Measurements from ENCODE around the gene NOTUM.
A peak's percentile ranks its signal among the peaks of the same experiment; 100 is the strongest.
"Not testable (repeated sequence)": the region's sequence is repeated elsewhere in the genome, so short reads cannot be mapped to it uniquely, and the experiment has no call there.

NOTUM gene

DNA sequence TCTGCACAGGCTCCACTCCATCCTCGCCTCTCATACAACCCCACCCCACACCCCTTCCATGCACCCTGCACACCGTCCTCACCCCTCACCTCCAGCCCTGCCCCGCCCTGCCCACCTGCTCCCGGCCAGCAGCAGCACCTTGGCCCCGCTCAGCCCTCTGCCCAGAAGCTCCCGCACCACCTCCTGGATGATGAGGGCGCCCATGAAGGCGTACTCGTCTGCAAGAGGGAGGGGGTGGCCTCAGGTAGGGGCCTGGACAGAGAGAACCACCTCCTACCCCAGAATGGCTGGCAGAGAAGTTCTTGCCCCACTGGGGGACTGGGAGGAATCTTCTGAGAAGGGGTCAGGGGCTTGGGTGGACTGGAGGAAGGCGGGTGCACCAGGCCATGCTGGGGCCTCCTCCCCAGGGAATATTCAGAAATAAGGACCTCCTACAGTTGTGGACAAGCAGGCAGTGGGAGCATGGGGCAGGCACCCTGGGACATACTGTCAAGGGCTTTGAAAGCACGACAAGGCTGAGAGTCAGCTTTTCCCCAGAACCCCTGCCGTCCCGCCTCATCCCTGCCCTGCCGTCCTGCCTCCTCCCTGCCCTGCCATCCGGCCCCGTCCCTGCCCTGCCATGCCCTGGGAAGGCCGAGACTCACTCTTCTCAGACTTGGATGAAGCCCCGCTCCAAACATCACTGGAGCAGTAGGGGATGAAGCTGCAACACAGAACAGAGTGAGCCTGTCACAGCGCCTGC is 3.1 kb downstream of the NOTUM start:
- DNase-seq (ENCODE audit: low spot score) = no peak

DNA sequence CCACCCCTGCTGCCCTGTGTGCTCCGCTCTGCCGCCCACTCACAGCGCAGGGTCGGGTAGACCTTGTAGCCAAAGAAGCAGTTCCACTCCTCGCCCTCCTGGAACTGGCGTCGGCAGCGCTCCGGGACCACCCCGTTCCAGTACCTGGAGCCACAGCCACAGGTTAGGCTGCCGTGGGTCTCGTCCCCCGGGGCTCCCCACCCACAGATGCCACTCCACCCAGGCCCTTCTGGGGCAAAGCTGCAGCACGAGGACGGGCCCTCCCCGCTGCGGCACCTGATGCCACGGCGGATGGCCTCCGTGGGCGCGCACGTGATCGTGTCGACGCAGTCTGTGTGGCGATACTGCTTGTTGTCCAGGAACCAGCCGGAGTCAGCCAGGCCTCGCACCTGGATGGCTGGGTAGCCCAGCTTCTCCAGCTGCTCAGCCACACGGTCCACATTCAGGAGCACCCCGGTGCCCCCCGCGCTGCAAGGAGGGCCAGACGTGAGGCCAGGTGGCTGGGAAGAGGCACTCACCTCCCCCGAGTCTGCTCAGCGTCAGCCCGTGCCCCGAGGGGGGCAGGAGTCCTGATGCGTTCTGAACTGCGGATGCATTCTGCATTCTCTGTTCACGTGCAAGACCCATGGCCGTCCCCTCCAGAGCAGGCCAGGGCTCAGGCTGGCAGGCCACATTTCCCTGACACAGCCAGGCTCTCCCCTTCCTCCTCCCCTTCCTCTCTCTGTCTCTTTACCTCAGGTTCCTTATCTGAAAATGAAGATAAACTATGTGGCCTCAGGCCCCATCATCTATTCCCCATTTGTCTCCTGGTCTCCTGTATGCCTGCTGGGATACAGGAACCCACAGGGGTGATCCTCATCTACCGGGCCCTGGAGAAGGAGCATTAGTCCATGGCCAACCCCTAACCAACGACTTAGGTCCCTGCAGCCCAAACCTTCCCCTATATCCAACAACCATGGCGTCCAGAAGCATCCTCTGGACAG is 4.1 kb downstream of the NOTUM start:
- peak; percentile 48 for DNase-seq (ENCODE audit: low spot score)

DNA sequence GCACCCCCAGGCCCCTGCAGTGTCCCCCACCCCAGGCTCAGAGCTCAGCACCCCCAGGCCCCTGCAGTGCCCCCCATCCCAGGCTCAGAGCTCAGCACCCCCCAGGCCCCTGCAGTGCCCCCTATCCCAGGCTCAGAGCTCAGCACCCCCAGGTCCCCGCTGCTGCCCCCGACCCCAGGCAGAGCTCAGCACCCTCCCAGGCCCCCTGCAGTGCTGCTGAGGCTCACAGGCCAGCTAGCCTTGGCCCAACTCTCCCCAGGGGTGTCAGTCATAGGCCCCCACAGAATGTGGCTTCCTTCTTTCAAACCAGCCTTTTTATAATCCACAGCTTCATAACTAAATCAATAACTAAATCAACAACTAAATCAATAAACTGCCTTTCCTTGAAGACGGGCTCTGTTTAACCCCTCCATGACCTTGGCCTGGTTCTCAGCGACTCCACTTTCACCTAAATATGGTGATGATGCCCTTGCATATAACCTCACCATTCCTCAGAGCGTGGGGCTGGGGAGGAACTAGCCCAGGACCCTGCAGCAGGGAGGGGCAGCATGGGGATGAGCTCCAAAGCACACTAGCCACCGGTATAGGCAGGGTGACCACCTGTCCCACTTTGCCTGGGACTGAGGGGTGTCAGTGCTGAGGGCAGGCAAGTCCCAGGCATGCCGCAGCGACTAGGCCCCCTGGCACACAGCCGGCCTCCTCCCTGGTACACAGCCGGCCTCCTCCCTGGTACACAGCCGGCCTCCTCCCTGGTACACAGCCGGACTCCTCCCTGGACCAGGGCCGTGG is 5.0 kb downstream of the NOTUM start:
- no peak for DNase-seq (ENCODE audit: low spot score)

DNA sequence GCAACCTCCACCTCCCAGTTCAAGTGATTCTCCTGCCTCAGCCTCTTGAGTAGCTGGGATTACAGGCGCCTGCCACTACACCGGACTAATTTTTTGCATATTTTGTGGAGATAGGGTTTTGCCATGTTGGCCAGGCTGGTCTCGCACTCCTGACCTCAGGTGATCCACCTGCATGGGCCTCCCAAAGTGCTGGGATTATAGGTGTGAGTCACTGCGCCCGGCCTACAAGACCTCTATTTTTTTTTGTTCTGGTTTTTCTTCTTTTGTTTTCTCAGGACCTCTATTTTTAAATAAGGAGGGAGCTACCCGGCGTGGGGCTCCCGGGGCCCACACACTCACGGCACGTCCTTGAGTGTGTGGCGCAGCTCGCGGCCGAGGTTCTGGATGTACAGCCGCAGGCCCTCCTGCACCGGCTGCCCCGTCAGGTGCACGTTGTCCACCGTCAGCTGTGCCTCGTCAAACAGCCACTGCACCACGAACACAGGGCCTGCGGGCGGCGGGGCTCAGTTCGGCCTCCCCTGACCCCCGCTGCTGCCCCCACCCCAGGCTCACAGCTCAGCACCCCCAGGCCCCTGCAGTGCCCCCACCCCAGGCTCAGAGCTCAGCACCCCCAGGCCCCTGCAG is 5.8 kb downstream of the NOTUM start:
- no peak for DNase-seq (ENCODE audit: low spot score)

DNA sequence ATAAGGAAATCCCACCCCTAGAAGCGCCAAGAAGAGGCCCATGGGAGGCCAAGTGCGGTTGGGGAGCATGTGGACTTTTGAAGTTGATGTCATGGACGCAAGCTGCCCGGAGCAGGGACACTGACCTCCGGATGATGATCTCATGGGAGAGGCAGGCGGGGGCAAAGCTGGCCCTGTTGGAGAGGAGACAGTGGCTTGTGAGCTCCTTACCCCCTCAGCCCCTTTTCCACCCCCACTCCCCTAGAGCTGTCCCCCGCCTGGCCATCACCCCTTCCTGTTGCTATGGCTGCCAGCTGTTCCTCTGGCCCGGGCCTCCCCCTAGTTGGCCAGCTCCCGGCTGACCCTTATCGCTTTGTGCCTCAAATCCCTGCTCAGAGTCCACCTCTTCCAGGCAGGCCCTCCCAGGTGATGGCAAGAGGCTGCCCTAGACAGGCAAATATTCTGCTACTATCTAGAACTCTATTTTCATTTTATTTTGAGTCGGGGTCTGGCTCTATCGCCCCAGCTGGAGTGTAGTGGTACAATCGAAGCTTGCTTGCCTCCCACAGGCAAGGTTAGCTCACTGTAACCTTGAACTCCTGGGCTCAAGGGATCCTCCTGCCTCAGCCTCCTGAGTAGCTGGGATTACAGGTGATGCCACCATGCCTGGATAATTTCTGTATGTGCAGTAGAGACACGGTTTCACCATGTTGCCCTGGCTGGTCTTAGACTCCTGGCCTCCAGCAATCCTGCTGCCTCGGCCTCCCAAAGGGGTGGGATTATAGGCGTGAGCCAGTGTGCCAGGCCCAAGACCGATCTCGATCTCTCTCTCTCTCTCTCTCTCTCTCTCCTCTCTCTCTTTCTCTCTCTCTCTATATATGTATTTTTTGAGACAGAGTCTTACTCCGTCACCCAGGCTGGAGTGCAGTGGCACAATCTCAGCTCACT is 6.6 kb downstream of the NOTUM start:
- no peak for DNase-seq (ENCODE audit: low spot score)

DNA sequence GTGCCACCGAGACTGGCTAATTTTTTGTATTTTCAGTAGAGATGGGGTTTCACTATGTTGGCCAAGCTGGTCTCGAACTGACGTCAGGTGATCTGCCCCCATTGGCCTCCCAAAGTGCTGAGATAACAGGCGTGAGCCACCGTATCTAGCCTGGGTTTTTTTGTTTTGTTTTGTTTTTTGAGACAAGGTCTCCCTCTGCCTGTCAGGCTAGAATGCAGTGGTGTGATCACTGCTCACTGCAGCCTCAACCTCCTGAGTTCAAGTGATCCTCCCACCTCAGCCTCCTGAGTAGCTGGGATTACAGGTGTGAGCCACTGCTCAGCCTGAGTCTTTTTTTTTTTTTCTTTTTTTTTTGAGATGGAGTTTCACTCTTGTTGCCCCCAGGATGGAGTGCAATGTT is 7.5 kb downstream of the NOTUM start:
- not testable (repeated sequence) for DNase-seq (ENCODE audit: low spot score)

DNA sequence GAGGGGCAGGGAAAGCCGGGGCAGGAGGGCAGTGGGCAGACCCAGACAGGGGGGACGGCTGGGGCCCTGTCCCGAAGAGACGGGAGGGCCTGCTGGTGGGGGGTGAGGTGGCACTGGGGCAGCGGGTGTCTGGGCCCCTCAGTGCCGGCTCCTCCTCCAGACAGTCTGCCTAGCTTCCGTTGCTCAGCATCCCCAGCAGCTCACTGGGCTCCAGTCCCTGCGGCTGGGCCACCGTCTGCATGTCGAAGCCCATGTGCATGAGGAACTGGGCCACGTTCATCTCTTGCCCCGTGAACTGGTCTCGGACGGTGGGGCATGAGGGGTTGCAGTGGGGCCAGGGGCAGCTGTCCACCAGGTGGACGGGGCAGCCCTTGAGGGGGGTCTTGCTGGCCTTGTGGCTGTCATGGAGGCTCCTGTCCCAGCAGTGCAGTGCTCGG is 8.2 kb downstream of the NOTUM start:
- peak; percentile 52 for DNase-seq (ENCODE audit: low spot score)

DNA sequence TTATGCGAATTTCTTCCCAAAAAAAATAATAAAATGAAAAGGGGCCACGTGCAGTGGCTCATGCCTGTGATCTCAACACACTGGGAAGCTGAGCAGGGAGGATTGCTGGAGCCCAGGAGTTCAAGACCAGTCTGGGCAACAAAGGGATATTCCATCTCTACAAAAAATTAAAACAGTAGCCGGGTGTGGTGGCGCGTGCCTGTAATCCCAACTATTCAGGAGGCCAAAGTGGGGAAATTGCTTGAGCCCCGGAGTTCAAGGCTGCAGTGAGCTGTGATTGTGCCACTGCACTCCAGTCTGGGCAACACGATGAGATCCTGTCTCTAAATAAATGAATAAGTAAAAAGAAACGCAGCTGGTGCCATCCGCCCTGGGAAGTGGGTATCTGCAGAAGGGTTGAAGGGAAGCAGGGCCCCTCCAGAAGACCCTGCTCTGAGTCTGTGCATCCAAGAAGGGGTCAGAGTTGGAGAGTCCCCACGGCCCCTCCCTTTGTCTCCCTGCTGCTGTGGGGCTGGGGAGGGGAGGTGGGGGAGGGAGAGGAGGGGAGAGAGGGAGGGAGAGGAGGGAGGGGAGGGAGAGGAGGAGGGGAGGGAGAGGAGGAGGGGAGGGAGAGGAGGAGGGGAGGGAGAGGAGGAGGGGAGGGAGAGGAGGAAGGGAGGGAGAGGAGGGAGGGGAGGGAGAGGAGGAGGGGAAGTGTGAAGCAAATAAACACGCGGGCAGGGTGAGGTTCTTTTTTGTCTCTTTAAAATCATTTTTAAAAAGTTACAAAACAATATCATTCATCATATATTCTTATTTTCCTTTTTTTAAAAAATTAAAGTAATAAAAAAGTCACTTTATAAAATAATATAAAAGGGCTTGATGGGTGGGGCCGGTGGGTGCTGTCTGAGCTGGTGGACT is 9.0 kb downstream of the NOTUM start:
- DNase-seq (ENCODE audit: low spot score) = no peak

DNA sequence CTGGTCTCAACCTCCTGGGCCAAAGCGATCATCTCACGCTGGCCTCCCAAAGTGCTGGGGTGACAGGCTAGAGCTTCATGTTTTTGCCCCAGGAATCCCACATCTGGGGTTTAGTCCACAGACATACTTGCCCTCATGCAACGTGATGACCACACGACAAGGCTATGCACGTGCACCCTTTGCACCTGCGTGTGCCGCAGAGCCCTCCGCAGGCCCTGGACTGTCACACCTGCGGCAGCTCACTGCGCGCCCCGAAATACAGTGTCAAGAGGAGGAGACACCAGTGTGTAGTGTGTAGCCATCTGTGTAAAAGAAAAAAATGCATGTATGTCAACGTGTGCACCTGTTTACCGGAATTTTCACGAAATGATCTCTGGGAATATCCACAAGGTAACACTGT is 10.5 kb downstream of the NOTUM start:
- DNase-seq (ENCODE audit: low spot score) = no peak

DNA sequence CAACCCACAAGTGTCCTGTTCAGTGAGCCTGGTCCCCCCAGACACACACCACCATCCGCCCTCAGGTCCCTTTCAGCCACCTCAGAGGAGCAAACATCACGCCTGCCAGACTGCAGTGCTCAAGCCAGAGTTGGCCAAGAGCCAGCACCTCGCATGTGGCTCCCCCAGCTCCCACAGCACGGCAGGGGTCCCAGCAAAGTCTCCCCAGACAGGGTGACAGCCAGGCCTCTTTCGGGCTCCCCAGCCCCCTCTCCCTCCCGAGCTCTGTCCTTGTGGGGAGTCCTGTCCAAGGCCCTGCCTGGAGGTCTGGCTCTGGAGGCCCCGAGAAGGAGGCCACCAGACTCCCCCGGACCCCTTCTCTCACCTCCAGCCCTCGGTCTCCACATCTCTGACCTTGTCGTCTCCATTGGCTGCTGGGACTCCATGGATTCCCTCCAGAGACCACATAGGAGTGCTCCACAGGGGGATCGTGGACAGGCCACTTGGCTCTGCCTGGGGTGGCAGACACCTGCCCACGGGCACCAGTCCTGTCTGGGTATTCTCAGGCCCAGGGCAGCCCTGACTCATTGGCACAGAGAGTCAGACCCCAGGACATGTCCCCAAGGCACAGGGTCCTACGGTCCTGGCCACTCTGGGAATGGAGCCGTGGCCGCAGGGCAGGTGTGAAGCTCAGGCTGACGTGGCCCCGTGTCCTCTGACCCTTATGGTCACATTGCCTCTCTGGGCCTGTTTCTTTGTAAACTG is 12.2 kb downstream of the NOTUM start:
- DNase-seq (ENCODE audit: low spot score) = no peak

DNA sequence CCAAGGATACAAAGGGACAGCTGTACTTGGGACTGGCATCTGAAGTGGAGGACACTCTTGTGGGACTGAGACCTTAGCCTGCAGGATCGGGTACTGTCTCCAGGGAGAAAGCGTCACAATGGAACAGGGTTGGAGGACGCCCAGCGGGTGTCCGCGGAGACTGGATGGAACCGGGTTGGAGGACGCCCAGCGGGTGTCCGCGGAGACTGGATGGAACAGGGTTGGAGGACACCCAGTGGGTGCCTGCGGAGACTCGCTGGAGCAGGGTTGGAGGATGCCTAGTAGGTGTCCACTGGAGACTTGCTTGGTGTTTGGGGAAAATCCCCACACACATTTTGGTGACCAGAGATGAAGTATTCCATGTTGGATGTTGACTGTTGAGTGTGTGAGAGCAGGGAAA is 13.8 kb downstream of the NOTUM start, which contains the start of gene MYADML2:
MYADML2 (minus strand) TSS at position 45 of the 400 bp plus-strand sequence. CDS start 5,492 bp downstream, outside the sequence.
- DNase-seq (ENCODE audit: low spot score) = no peak

DNA sequence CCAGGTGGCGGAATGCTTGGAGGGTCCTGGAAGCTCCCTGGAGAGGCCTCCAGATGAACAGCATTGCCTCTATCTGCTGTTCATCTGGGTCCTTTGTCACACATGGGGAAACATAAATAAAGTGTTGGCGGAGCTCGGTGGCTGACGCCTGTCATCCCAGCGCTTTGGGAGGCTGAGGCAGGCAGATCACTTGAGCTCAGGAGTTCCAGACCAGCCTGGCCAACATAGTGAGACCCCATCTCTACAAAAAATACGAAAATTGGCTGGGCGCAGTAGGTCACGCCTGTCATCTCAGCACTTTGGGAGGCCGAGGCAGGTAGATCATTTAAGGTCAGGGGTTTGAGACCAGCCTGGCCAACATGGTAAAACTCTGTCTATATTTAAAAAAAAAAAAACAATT is 16.1 kb downstream of the NOTUM start:
- no peak for DNase-seq (ENCODE audit: low spot score)

DNA sequence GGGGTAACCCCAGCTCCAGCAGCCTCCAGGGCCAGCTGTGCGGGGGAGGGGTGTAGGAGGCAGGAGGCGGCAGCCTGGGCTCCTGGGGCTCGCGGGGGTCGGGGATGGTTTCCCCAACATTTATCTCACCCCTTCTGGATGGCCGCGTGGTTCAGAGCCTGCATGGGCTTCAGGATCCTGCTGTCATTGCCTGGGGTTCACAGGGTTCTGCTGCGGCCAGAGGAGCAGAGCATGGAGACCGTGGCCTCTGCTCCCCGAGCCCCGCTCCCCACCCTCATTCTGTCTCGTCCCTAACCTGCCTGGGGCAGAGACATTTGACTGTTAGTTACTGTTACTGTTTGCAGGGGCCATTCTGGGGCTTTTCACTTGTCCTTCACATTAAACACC is 18.8 kb downstream of the NOTUM start:
- no peak for DNase-seq (ENCODE audit: low spot score)

DNA sequence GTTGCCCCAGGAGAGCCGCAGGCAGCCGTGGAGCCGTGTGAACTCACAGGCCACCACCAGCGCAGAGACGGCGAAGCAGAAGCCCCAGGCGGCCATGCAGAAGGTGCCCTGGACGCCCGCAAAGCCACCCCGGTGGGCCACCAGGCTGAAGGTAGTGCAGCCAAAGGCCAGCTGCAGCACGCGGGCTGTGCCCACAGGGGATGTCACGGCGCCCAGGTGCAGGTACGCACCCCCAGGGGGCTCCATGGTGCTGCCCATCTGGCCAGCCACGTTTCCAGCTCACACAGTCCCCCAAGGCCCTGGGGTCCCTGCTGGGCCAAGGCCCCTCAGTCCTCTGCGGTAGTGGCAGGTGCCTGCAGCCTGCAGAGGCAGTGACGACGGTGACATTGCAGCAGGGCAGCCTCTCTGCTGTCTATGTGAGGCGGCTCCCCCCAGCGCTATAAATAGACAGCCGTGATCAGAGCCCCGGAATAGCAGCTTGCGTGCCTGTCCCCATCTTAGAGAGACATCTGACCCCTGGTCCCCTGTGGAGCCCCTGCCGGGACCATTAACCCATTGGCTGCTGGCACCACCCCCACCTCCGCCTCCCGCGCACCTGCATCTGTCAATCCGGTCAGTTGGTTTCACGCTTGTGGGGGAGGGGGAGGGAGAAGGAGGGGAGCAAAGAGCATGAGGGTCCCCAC is 19.4 kb downstream of the NOTUM start:
- DNase-seq (ENCODE audit: low spot score) = no peak

DNA sequence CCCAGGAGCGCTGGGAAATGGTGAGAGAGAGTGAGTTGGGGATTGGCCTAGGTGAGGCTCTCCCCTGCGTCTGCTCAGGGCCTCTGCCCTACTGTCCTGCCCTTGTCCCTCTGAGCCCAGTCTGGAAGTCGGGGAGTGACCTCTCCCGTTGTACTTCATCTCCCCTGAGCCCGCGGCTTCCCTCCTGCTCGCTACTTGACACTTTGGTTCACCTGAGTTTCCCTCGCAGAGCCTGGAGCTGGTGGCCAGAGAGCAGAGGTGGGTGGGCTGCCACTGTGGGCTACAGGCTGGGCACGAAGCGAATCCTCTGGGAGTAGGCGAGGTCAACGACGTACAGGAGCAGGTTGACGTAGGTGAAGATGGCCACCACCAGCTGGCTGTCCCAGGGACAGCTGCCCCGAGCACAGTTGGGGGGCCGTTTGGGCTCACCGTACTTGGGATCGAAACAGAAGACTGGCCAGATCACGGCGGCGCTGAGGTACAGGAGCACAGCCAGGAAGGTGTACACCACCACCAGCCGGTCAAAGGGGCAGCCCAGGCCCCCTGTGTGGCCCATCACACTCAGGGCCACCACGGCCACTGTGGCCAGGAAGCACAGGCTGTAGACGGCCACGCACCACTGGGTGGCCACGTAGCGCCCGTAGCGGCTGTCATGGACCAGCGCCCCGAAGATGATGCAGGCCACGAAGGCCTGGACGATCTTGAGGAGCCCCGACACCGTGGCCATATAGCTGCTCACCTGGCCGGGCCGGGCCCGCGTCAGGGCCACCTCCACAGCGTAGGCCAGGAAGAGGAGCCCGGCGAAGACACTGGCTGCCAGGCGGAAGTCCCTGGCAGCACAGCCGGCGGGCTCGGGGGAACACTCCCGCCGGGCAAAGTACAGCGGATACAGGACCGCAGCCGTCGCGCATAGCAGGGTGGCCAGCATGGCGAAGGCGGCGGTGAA is 20.2 kb downstream of the NOTUM start:
- no peak for DNase-seq (ENCODE audit: low spot score)

DNA sequence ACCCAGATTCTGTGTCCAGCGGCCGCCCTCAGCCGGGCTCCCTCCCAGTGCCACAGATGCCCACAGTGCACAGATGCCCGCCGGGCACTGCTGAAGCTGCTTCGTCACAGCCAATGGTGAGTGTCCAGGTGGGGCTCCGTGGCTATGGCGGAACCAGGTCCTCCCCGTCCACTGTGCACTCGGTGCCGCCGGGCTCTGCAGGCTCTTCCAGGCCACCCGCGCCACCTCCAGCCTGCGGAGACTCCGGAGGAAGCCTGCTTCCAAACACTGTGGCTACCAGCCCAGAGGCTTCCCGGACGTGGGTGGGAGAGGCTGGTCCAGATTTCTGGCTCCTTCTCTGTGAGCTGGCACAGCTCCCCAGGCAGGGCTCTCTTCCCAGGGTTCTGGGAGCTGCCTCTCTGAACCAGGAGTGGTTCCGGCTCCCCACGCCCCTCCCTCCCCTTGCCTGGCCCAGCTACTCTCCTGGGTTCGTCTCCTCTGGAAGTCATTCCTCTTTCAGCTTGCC is 21.1 kb downstream of the NOTUM start:
- no peak for DNase-seq (ENCODE audit: low spot score)

DNA sequence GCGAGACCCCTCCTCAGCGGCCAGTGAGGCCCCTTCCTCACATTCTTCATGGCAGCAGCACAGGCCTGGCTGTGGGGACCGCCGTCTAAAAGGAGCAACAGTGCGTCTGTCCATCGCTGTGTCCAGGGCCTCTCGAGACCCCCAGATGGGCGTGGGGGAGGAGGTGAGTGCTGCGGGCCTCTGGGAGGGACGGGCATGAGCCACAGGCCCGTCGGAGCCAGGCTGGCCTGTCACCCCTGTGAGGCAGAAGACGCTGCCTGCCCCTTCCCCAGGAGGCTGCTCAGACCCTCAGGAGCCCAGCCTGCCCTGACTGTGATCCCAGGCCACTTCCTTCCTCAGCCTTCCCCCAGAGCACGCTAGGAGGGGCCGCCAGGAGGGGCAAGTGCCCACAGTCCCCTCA is 21.8 kb downstream of the NOTUM start:
- no peak for DNase-seq (ENCODE audit: low spot score)
